ENCODE data around the gene RPA4. TPM values are rescaled to one million over a fixed set of nuclear protein-coding genes. Genes with fewer than 3 reads are reported as not detected.

The RPA4 gene
- total RNA-seq, 1 donor from 2014 or later: 3.4 TPM

Other genes starting within 250 kb of the RPA4 start
- gene DIAPH2, start 199.1 kb upstream of the RPA4 start, total RNA-seq (ENCODE audit: insufficient read depth, low replicate concordance): 14.4 TPM